GM21515 (cell line): Measurements from ENCODE around the gene ATAD3B.
A peak's percentile ranks its signal among the peaks of the same experiment; 100 is the strongest.
"Not testable (repeated sequence)": the region's sequence is repeated elsewhere in the genome, so short reads cannot be mapped to it uniquely, and the experiment has no call there.

ENCODE experiments used
- ATAC-seq: cut with Tn5 transposase; IDR thresholded peaks from one replicate; pipeline ENCODE4 v1.9.1; 2021; ENCODE audit not compliant: unreplicated experiment

Gene ATAD3B

GRCh38 chr1:1509465-1509850, 37.9 kb downstream of the ATAD3B start:
- ATAC-seq: not testable (repeated sequence)

DNA sequence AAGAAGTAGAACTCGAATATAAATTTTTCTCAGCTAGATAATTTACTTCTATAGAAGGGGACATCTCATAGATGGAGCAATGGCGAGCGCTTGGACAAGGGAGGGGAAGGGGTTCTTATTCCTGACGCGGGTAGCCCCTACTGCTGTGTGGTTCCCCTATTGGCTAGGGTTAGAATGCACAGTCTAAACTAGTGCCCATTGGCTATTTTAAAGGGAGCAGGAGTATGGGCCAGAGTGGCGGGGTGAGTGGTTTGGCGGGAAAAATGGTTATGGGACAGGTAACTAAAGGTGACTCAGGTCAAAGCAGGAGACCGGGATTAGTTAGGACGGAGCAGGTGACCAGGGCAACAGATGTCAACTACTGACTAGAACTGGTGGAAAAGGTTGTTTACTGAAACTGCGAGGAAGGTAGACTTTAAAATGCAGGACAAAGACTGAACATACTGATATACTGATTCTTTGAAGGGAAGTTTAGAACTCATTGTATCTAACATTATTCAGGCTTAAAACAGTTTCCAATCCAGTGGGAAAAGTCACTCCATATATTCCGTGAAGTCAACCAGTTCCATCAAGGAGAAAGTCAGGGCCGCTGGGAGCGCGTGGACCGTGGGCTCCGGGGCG, 39.5 kb downstream of the ATAD3B start:
- no peak for ATAC-seq

GRCh38 chr1:1511533-1512285, 40.1 kb downstream of the ATAD3B start, which contains the start of gene ATAD3A:
Gene ATAD3A, plus strand, starts transcription at chr1:1512162. Its CDS starts 107 bp downstream, at chr1:1512269.
- ATAC-seq: peak; percentile 83

- not testable (repeated sequence) for ATAC-seq
These were observed 40.9 kb downstream of the ATAD3B start for GRCh38 chr1:1512425-1512824.

DNA sequence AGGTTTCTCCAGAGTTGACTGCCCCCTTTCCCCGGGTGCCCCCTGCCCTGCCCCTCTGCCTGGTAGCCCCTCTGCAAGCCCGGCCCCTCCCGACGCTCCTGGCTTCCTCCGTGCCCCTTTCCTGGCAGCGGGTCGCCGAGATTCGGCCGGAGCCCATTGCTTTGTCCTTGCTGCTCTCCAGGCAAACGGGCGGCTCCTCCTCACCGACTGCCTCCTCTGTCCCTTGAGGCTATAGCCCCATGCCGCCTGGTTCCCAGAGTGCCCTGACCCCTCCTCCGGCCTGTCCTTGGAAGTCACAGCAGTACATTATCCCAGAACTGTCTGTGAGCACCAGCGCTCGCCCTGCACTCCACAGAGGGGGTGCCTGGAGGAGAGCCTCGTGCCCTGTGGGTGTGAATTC, 42.1 kb downstream of the ATAD3B start:
- not testable (repeated sequence) for ATAC-seq

GRCh38 chr1:1514376-1514775, 42.8 kb downstream of the ATAD3B start:
- ATAC-seq: not testable (repeated sequence)

DNA sequence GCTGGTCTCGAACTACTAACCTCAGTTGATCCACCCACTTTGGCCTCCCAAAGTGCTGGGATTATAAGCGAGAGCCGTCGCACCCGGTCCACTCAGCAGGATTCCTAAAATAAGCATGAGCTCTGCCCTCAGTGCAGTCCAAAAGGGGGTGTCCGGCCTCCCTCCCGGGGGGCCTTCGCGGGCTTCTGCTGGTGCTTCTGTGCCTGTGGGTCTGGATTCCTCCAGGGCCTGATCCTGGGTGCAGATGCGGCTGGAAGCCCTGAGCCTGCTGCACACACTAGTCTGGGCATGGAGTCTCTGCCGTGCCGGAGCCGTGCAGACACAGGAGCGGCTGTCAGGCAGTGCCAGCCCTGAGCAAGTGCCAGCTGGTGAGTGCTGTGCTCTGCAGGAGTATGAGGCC, 45.4 kb downstream of the ATAD3B start:
- not testable (repeated sequence) for ATAC-seq

GRCh38 chr1:1517973-1518620, 46.5 kb downstream of the ATAD3B start:
- ATAC-seq: no peak

GRCh38 chr1:1518621-1519007, 47.0 kb downstream of the ATAD3B start:
- ATAC-seq: not testable (repeated sequence)

DNA sequence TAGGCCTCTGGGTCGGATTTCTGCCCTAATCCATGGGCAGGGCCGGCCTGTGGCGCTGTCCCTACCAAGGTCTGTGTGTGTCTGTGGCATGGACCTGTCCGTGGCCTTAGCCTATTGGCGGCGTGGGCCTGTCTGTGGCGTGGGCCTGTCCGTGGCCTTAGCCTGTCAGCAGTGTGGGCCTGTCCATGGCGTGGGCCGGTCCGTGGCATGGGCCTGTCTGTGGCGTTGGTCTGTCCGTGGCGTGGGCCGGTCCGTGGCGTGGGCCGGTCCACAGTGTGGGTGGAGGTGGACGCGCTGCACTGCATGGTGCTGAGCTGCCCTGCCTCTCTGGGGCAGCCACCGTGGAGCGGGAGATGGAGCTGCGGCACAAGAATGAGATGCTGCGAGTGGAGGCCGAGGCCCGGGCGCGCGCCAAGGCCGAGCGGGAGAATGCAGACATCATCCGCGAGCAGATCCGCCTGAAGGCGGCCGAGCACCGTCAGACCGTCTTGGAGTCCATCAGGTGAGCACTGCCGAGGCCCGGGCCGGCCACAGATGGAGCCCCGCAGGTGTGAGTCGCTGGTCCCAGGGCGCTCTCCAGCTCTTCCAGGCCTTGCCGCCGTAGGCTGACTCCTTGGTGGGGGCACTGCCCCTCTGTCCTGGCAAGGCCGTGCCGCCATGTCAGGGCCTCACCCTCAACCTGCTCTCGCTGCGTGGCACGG, 48.4 kb downstream of the ATAD3B start:
- ATAC-seq: not testable (repeated sequence)

GRCh38 chr1:1521331-1521730, 49.8 kb downstream of the ATAD3B start:
- no peak for ATAC-seq

GRCh38 chr1:1522536-1522935, 51.0 kb downstream of the ATAD3B start:
- ATAC-seq: not testable (repeated sequence)

- not testable (repeated sequence) for ATAC-seq
These were observed 51.7 kb downstream of the ATAD3B start for GRCh38 chr1:1523226-1523625.

DNA sequence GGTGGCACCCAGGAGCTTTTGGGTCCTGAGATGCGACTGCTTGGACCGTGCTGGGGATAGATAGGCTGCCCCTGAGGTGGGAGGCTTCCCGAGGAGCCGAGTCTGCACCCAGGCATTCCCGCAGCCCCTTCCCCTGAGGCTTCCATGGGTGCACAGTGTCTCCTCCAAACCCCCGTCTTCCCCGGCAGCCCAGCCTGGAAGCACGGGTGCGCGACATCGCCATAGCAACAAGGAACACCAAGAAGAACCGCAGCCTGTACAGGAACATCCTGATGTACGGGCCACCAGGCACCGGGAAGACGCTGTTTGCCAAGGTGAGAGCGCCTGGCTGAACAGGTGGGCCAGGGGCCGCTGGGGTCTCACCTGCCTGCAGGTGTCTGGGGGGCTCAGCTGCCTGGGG, 52.1 kb downstream of the ATAD3B start:
- ATAC-seq: not testable (repeated sequence)

DNA sequence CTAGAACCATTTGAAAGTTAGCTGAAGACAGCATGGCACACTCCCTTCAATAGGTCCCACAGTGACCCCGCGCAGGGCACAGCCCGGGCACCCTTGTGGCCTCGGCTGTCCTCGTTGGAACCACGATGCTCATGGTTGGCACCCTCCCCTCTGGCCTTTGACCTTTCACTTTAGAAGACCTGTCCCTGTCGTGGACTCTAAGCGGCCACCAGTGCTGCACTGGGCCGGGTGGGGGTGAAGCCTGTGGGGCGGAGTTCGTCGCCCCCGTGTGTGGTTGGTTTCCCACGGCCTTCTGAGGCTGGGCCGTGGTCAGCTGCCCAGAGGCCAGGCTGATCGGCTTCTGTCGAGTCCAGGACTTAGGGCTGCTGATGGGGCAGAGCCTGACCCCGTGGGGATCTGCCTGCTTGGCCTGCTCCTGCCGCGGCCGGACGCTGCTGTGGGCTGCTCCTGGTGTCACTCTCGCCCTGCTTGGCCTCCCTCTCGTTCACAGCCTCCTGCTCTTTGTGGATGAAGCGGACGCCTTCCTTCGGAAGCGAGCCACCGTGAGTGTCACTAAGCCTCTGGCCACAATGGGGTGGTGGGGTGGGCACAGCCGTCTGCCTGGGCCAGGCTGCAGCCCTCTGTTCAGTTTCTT, 53.3 kb downstream of the ATAD3B start:
- ATAC-seq: not testable (repeated sequence)

DNA sequence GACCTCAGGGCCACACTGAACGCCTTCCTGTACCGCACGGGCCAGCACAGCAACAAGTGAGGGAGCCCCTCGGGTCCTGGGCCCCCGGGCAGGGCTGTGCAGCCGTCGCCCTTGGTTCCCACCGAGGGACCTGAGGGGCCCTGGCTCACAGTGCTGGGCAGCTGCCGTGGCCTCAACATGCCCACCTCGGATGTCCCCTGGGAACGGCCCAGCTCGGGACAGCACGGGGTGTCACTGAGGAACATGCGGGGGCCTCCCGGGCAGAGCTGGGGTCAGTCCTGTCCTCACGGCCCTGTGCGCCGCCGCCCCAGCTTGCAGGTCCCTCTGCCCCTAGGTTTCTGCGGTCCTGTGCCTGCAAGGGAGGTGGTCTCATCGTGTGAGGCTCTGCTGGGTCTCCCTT, 54.9 kb downstream of the ATAD3B start:
- not testable (repeated sequence) for ATAC-seq

DNA sequence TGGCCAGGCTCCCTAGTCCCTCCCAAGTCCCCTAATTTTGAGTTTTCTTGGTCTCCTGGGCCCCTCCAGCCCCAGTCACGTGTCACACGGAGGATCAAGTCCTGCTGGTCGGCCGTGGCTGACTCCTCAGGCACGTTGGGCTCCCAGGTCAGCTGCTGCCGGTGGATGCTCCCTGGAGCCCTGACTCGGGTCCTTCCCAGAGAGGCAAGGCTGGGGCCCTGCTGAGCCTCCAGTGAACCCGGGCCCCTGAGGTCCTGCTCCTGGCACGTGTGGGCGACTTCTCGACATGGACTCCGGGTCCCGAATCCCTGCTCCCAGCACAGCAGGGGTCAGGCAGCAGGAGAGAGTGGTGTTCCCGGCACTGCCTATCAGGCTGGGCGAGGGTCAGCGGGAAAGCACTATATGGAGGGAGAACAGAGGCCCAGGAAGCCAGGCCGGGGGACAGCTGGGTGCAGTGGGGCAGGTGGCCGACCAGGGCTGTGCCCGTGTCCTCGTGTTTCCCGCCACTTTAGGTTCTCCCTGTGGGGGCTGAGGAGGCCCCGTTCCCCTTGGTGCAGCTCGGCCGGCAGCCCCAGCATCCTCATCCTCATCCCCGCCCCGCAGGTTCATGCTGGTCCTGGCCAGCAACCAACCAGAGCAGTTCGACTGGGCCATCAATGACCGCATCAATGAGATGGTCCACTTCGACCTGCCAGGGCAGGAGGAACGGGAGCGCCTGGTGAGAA, 55.7 kb downstream of the ATAD3B start:
- no peak for ATAC-seq

DNA sequence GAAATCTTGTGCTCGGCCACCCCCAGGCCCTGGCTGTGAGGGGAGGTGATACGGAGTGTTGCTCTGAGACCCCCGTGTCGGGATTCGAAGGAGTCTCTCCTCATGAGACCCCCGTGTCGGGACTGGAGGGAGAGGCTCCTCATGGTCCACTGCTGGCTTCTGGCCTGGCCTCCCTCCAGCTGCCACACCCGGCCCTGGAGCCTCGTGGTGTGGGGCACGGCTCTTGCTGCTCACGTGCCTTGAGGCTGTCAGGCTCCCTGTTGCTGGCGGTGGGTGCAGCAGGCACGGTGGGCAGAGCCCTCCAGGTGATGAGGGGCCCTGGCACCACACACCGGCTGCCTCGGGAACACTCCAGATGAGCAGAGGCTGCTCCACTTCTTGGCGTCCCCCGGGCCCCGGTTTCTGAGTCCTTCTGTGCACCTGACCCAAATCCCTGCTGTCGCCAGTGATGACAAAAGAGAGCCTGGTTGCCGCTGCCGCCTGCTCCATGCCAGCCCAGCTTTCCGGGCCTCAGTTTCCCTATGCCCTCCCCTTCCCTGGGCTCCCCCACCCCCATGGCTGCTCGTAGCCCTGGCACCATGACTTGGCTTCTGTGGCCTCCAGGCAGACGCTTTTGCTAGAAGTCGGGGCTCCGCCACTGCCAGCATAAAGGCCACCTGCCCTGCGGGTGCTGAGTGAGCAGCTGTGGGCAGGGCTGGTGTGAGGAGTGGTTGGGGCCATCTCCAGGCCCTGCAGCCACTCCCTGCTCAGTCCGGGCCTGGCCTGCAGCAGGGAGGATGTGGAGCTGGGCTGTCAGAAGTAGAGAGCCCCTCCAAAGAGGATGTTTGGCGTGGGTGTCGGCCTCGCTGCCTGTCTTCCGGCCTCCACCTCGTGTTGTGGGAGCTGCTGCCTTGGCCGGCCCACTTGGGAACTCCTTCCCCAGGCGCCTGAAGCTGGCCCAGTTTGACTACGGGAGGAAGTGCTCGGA, 57.0 kb downstream of the ATAD3B start:
- ATAC-seq: no peak

DNA sequence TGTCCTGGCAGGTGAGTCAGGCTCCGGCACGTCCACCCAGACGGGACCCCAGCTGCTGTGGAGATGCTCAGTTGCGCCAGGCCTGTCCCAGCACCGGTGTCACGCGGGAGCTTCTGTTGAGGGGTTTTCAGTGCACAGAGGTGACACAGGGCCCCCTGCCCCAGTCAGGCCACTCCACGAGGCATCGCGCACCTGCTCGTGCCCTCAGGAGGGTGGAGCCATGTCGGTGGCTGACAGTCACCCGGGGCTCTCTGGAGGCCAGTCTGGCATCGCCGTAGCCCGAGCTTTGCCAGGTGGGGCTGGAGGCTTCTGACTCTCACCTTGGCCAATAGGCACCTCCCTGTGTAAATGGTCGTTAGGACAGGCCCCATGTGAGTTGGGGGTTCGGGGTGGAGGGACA, 57.8 kb downstream of the ATAD3B start:
- no peak for ATAC-seq
